MM.1S (cell line): ENCODE data around the gene JPH3.
"Not testable (repeated sequence)": the region's sequence is repeated elsewhere in the genome, so short reads cannot be mapped to it uniquely, and the experiment has no call there.

ENCODE experiments used
- DNase-seq: peaks from one replicate; pipeline ENCODE4 v3.0.0-alpha.2; 2015
- H2AFZ ChIP-seq: fragments of 300-600 bp; sonication (generic); 2 replicates; pipeline ENCODE4 v1.6.0; 2016; ENCODE audit warnings: antibody characterized with exemption, low read length
- H3F3A ChIP-seq: fragments of 300-600 bp; sonication (generic); 2 replicates; pipeline ENCODE4 v1.6.1; 2016; ENCODE audit warnings: mild to moderate bottlenecking, antibody characterized with exemption, low read length, moderate library complexity, mixed read lengths; ENCODE audit not compliant: insufficient read depth
- H3K27ac ChIP-seq: fragments of 300-600 bp; sonication (generic); 2 replicates; pipeline ENCODE4 v1.5.1; 2016; ENCODE audit warnings: mild to moderate bottlenecking, low read length
- H3K27me3 ChIP-seq: fragments of 300-600 bp; sonication (generic); replicated peaks from 2 replicates; pipeline ENCODE4 v1.6.0; 2016; ENCODE audit warnings: low read length; ENCODE audit not compliant: insufficient read depth
- H3K36me3 ChIP-seq: fragments of 300-600 bp; sonication (generic); replicated peaks from 2 replicates; pipeline ENCODE4 v1.6.1; 2016; ENCODE audit warnings: mild to moderate bottlenecking, low read length, mixed read lengths; ENCODE audit not compliant: insufficient read depth
- H3K4me1 ChIP-seq: fragments of 300-600 bp; sonication (generic); 2 replicates; pipeline ENCODE4 v1.6.1; 2016; ENCODE audit warnings: low read length, mixed read lengths
- H3K4me2 ChIP-seq: fragments of 300-600 bp; sonication (generic); 2 replicates; pipeline ENCODE4 v1.6.0; 2016; ENCODE audit warnings: low read depth, low read length
- H3K4me3 ChIP-seq: fragments of 300-600 bp; sonication (generic); 2 replicates; pipeline ENCODE4 v1.5.1; 2016; ENCODE audit warnings: low read length, mixed read lengths
- H3K79me2 ChIP-seq: fragments of 300-600 bp; sonication (generic); 2 replicates; pipeline ENCODE4 v1.6.1; 2016; ENCODE audit warnings: mixed run types, low read length, mixed read lengths
- H3K9ac ChIP-seq: fragments of 300-600 bp; sonication (generic); 2 replicates; pipeline ENCODE4 v1.6.1; 2016; ENCODE audit warnings: low read length, mixed read lengths
- H3K9me2 ChIP-seq: fragments of 300-600 bp; sonication (generic); replicated peaks from 2 replicates; pipeline ENCODE4 v1.6.1; 2016; ENCODE audit warnings: mild to moderate bottlenecking, low read length, mixed read lengths; ENCODE audit not compliant: insufficient read depth
- H3K9me3 ChIP-seq: fragments of 300-600 bp; sonication (generic); replicated peaks from 2 replicates; pipeline ENCODE4 v1.6.1; 2016; ENCODE audit warnings: mild to moderate bottlenecking, low read length, mixed read lengths; ENCODE audit not compliant: insufficient read depth
- H4K20me1 ChIP-seq: fragments of 300-600 bp; sonication (generic); 2 replicates; pipeline ENCODE4 v1.6.1; 2016; ENCODE audit warnings: mild to moderate bottlenecking, low read length, moderate library complexity, mixed read lengths; ENCODE audit not compliant: insufficient read depth
- EZH2 ChIP-seq: fragments of 300-600 bp; sonication (generic); optimal IDR thresholded peaks from 2 replicates; pipeline ENCODE3; 2017; ENCODE audit warnings: low read depth, mild to moderate bottlenecking, antibody characterized with exemption, low read length, mixed read lengths
- EZH2phosphoT487 ChIP-seq: fragments of 300-600 bp; sonication (generic); IDR thresholded peaks from 2 replicates; pipeline ENCODE4 v1.6.1; 2018; ENCODE audit warnings: antibody characterized with exemption, low read length
- TF ChIP-seq, protein P1 (sequence below): fragments of 300-600 bp; sonication (generic); IDR thresholded peaks from 2 replicates; pipeline ENCODE4 v1.5.1; 2016; ENCODE audit warnings: antibody characterized with exemption, low read length, mixed read lengths

JPH3 gene

DNA sequence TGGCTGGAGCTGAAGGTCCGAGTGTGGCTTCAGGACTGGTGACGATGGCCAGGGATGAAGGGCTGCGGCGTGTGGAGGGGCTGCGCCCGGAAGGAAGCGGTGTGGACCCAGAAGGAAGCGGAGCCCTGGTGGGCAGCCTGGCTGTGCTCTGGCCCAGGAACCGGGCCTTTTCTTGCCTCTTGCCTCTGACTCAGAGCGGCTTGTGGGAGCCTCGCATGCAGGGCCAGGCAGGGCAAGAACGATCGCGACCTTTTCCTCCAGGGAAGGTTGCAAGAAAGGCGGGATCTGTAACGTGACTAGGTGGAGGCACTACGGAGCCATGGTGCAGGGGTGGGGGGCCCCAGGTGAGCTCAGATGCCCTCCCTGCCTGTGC, 78.0 kb downstream of the JPH3 start:
- Histone ChIP-seq H3K27ac (no peak overlapping the region), H3K9me2 (no peaks in the 10 kb centered on the region), H3K4me3 (no peak overlapping the region), H3K4me2 (no peak overlapping the region), H3K36me3 (no peaks in the 10 kb centered on the region), H4K20me1 (no peaks in the 10 kb centered on the region), H3K79me2 (no peaks in the 10 kb centered on the region), H3K9ac (no peak overlapping the region), H3K9me3 (no peaks in the 10 kb centered on the region), H3F3A (no peaks in the 10 kb centered on the region), H2AFZ (no peak overlapping the region), H3K27me3 (peaks cover under 1% of the 10 kb centered on the region; the same call in 1 of the 2 replicates), H3K4me1 (no peaks in the 10 kb centered on the region)
- DNase-seq: no peak
- TF ChIP-seq EZH2 (no peak), EZH2phosphoT487 (no peak)
- TF ChIP-seq, protein P1, sequence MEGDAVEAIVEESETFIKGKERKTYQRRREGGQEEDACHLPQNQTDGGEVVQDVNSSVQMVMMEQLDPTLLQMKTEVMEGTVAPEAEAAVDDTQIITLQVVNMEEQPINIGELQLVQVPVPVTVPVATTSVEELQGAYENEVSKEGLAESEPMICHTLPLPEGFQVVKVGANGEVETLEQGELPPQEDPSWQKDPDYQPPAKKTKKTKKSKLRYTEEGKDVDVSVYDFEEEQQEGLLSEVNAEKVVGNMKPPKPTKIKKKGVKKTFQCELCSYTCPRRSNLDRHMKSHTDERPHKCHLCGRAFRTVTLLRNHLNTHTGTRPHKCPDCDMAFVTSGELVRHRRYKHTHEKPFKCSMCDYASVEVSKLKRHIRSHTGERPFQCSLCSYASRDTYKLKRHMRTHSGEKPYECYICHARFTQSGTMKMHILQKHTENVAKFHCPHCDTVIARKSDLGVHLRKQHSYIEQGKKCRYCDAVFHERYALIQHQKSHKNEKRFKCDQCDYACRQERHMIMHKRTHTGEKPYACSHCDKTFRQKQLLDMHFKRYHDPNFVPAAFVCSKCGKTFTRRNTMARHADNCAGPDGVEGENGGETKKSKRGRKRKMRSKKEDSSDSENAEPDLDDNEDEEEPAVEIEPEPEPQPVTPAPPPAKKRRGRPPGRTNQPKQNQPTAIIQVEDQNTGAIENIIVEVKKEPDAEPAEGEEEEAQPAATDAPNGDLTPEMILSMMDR: no peak

DNA sequence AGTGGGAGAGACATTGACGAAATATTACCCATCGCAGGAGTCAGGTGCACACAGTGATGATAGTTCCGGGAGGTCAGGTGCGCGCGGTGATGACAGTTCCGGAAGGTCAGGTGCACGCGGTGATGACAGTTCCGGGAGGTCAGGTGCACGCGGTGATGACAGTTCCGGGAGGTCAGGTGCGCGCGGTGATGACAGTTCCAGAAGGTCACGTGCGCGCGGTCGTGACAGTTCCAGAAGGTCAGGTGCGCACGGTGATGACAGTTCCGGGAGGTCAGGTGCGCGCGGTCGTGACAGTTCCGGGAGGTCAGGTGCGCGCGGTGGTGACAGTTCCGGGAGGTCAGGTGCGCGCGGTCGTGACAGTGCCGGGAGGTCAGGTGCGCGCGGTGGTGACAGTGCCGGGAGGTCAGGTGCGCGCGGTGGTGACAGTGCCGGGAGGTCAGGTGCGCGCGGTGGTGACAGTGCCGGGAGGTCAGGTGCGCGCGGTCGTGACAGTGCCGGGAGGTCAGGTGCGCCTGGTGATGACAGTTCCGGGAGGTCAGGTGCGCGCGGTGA, 78.8 kb downstream of the JPH3 start:
- H4K20me1 ChIP-seq, H3K79me2 ChIP-seq, H3K27me3 ChIP-seq, H2AFZ ChIP-seq, DNase-seq, H3K4me3 ChIP-seq, H3K9me2 ChIP-seq, H3K4me1 ChIP-seq, H3K9ac ChIP-seq, H3K36me3 ChIP-seq, H3K4me2 ChIP-seq, H3K27ac ChIP-seq, H3F3A ChIP-seq, H3K9me3 ChIP-seq: not testable (repeated sequence)

DNA sequence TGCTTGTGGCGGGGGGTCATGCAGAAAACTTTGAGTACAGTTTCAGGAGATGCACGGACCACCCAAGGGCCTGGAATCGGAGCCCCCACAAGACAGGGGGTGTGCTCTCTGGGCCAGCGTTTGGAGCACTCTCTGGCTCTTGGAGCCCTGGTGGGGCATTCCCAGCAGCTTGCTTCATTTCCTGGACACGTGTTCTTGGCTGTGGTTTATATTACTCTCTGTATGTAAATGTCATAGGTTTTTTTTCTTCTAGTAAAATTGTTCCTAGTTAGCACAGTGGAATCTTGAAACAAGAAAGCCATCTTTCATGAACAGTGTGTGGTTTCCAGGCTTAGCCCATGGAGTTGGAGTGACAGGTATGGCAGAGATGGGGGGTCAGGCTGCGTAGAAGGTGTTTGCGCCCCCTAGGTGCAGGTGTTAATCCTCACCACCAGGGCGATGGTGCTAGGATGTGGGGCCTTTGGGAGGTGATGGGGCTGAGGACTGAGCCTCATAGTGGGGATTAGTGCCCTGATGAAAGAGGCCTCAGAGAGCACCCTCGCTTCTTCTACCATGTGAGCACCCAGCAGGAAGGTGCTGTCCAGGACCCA, 79.8 kb downstream of the JPH3 start:
- Histone ChIP-seq H3K4me3 (no peak overlapping the region), H3K36me3 (no peaks in the 10 kb centered on the region), H3K27me3 (peaks cover 17% of the 10 kb centered on the region), H3K27ac (no peak overlapping the region), H3K4me2 (no peak overlapping the region), H3K4me1 (no peaks in the 10 kb centered on the region), H3F3A (no peaks in the 10 kb centered on the region), H3K9me2 (no peaks in the 10 kb centered on the region), H4K20me1 (no peaks in the 10 kb centered on the region), H3K79me2 (no peaks in the 10 kb centered on the region), H3K9ac (no peak overlapping the region), H3K9me3 (no peaks in the 10 kb centered on the region), H2AFZ (no peak overlapping the region)
- no peak for DNase-seq
- TF ChIP-seq, protein P1: peak; percentile 26
- TF ChIP-seq EZH2phosphoT487: no peak

DNA sequence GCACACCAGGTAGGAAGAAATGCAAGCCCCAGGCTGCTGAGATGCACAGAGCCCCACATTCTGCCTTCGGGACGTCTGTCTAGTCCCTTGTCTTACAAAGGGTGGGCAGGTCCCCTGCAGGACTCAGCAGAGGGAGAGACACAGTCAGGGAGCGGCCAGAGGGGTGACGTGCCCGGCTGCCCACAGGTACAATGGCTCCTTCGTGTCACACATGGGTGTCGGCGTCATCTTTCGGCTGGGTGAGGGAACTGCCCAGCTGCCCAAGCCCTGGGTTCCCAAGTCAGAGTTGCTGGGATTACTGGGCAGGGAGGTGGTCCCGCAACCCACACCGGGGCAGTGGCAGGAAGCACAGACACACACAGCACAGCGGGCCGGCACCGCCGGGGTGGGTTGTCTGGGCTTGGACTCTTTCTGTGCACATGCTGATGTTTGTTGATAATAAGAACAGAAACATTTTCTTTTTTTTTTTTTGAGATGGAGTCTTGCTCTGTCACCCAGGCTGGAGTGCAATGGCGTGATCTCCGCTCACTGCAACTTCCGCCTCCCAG, 80.6 kb downstream of the JPH3 start:
- Histone ChIP-seq H3K27ac (no peak overlapping the region), H3K9ac (no peak overlapping the region), H3K4me3 (no peak overlapping the region), H4K20me1 (no peaks in the 10 kb centered on the region), H3K27me3 (peaks cover 23% of the 10 kb centered on the region), H3K4me1 (no peaks in the 10 kb centered on the region), H2AFZ (no peak overlapping the region), H3K9me3 (no peaks in the 10 kb centered on the region), H3K9me2 (no peaks in the 10 kb centered on the region), H3F3A (no peaks in the 10 kb centered on the region), H3K4me2 (no peak overlapping the region), H3K36me3 (no peaks in the 10 kb centered on the region), H3K79me2 (no peaks in the 10 kb centered on the region)
- no peak for TF ChIP-seq EZH2
- TF ChIP-seq EZH2phosphoT487: no peak
- TF ChIP-seq, protein P1: no peak
- no peak for DNase-seq
